ENCODE data around the gene MTNR1A. TPM values are rescaled to one million over a fixed set of nuclear protein-coding genes. Genes with fewer than 3 reads are reported as not detected.

Gene MTNR1A
- total and polyA plus RNA-seq, 4 donors = not detected

GRCh38 chr4:186581421-186581820 is 26.1 kb upstream of the MTNR1A start:
- H3K36me3 ChIP-seq (ENCODE audit: control insufficient read depth in 4 of 4, insufficient read depth in 3 of 4, low read depth in 1 of 4, low read length in 3 of 4) = no peaks in the 10 kb centered on the region
- no peak for TF ChIP-seq CTCF (IDR thresholded peaks at IDR 0.05; ENCODE audit: low read depth, low read length, missing input control)
- TF ChIP-seq FOXA1 (IDR thresholded peaks at IDR 0.05) = no peak
- TF ChIP-seq HNF4G (IDR thresholded peaks at IDR 0.05) = no peak
- TF ChIP-seq RXRA (IDR thresholded peaks at IDR 0.05) = no peak
- TF ChIP-seq JUND (IDR thresholded peaks at IDR 0.05) = no peak
- no peak for TF ChIP-seq YY1 (IDR thresholded peaks at IDR 0.05)
- no peak for TF ChIP-seq EGR1 (IDR thresholded peaks at IDR 0.05; ENCODE audit: low read depth in 2 of 2)
- TF ChIP-seq NR2F2 (IDR thresholded peaks at IDR 0.05) = no peak
- no peak for TF ChIP-seq TAF1 (conservative IDR thresholded peaks at IDR 0.05)
- no peak for TF ChIP-seq MAX (IDR thresholded peaks at IDR 0.05)
- no peak for TF ChIP-seq GABPA (IDR thresholded peaks at IDR 0.05 in 1 of 2, conservative IDR thresholded peaks at IDR 0.05 in 1 of 2)
- TF ChIP-seq REST (IDR thresholded peaks at IDR 0.05) = no peak
- no peak for TF ChIP-seq RAD21 (IDR thresholded peaks at IDR 0.05)
- no peak overlapping the region for H3K4me3 ChIP-seq (ENCODE audit: low read depth in 1 of 3, low read length in 3 of 3)
- no peaks in the 10 kb centered on the region for H3K27me3 ChIP-seq (ENCODE audit: control insufficient read depth in 4 of 4, insufficient read depth in 4 of 4, low read length in 3 of 4)
- no peak overlapping the region for H3K27ac ChIP-seq (ENCODE audit: low read depth in 1 of 2, low read length in 2 of 2)
- H3K9ac ChIP-seq (ENCODE audit: low read depth in 1 of 2, low read length in 2 of 2) = no peak overlapping the region
- WGBS = 95% methylated on average over 6 of the region's 6 CpGs
- H3K4me1 ChIP-seq (ENCODE audit: control insufficient read depth in 4 of 4, insufficient read depth in 4 of 4, low read length in 3 of 4) = no peaks in the 10 kb centered on the region
- H3K9me3 ChIP-seq (ENCODE audit: control insufficient read depth in 4 of 4, low read length in 3 of 4) = no peaks in the 10 kb centered on the region
- no peak for DNase-seq (ENCODE audit: low spot score)

GRCh38 chr4:186580669-186581068 is 25.3 kb upstream of the MTNR1A start:
- Histone ChIP-seq H3K4me1 (ENCODE audit: control insufficient read depth in 4 of 4, insufficient read depth in 4 of 4, low read length in 3 of 4) (no peaks in the 10 kb centered on the region), H3K27me3 (ENCODE audit: control insufficient read depth in 4 of 4, insufficient read depth in 4 of 4, low read length in 3 of 4) (no peaks in the 10 kb centered on the region), H3K27ac (ENCODE audit: low read depth in 1 of 2, low read length in 2 of 2) (no peak overlapping the region), H3K36me3 (ENCODE audit: control insufficient read depth in 4 of 4, insufficient read depth in 3 of 4, low read depth in 1 of 4, low read length in 3 of 4) (no peaks in the 10 kb centered on the region), H3K9ac (ENCODE audit: low read depth in 1 of 2, low read length in 2 of 2) (no peak overlapping the region), H3K9me3 (ENCODE audit: control insufficient read depth in 4 of 4, low read length in 3 of 4) (no peaks in the 10 kb centered on the region), H3K4me3 (ENCODE audit: low read depth in 1 of 3, low read length in 3 of 3) (no peak overlapping the region)
- 88% methylated on average over 1 of the region's 1 CpG for WGBS
- DNase-seq (ENCODE audit: low spot score) = no peak
- no peak for TF ChIP-seq RAD21 (IDR thresholded peaks at IDR 0.05)
- TF ChIP-seq ATF3 (IDR thresholded peaks at IDR 0.05) = no peak
- no peak for TF ChIP-seq EGR1 (IDR thresholded peaks at IDR 0.05; ENCODE audit: low read depth in 2 of 2)
- no peak for TF ChIP-seq CTCF (IDR thresholded peaks at IDR 0.05; ENCODE audit: low read depth, low read length, missing input control)
- no peak for TF ChIP-seq HNF4A (conservative IDR thresholded peaks at IDR 0.05)
- TF ChIP-seq MAX (IDR thresholded peaks at IDR 0.05) = no peak
- no peak for TF ChIP-seq TAF1 (conservative IDR thresholded peaks at IDR 0.05)
- no peak for TF ChIP-seq RXRA (IDR thresholded peaks at IDR 0.05)
- no peak for TF ChIP-seq FOXA2 (IDR thresholded peaks at IDR 0.05)

All from liver (tissue), 9 donors.